RCC 7860 (cell line): Measurements from ENCODE around the gene OLFML3.

Experiments
- DNase-seq: peaks from one replicate; pipeline ENCODE4 v3.0.0-alpha.2; 2015; ENCODE audit warnings: low spot score
- FAIRE-seq: peaks from 2 replicates; lab custom pipeline; 2012; peaks lifted over from hg19 to GRCh38; lab: Jason Lieb, UNC

Gene OLFML3

DNA sequence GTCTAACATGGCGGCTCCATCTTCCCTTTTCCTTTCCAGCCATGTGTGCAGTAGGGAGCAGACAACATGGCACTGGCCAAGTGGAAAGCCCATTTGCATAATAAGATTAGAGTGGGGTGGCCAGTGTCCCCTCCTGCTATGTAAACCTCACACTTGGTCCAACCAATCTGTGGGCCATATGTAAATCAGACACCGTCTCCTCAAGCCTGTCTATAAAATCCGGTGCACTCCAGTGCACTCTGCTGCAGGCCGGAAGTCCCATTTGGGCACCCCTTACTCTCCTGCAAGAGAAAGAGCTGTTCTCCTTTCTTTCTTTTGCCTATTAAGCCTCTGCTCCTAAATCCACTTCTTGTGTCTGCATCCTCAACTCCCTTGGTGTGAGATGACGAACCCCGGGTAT is 44.1 kb downstream of the OLFML3 start:
- no peak for FAIRE-seq
- no peak for DNase-seq

DNA sequence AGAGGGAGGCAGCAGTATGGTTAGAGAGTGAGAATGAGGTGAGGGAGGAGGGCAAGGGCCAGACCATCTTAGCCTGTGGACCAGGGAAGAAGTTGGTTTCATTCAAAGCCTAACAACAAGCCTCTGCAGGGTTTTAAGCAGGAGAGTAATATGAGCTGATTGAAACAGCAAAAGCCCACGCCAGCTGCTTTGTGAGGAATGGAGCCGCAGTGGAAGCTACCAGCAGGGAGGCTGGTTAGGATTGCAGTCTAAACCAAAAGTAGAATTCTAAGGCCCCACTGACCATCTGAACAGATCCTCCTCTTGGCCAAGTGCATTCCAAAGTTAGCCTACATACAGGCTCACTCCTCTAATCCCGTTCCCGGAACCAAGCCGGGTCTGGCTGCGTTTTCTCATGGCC is 44.8 kb downstream of the OLFML3 start:
- FAIRE-seq = no peak
- no peak for DNase-seq

DNA sequence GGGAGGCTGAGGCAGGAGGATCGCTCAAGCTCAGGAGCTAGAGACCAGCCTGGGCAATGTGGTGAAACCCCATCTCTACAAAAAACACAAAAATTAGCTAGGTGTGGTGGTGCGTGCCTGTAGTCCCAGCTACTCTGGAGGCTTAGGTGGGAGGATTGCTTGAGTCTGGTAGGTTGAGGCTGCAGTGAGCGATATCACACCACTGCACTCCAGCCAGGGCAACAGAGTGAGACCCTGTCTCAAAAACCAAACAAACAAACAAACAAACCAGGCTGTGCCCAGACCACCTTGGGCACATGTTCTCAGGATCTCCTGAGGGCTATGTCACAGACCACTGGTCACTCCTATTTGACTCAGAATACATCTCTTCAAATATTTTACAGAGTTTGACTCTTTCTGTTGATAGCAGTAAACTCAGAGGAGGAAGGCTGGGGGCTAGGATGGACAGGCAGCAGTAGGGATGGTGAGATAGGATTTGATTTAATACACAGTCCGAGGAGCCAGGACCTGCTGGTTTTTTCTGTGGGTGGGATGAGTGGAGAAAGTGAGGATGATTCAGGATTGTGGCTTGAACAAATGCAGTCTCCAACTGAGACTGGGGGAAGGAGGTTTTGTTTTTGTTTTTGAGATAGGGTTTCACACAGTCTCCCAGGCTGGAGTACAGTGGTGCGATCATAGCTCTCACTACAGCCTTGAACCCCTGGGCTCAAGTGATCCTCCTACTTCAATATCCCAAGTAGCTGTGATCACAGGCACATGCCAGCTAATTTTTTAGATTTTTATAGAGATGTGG is 46.5 kb downstream of the OLFML3 start:
- FAIRE-seq (no peak), DNase-seq (peak; percentile 32)

DNA sequence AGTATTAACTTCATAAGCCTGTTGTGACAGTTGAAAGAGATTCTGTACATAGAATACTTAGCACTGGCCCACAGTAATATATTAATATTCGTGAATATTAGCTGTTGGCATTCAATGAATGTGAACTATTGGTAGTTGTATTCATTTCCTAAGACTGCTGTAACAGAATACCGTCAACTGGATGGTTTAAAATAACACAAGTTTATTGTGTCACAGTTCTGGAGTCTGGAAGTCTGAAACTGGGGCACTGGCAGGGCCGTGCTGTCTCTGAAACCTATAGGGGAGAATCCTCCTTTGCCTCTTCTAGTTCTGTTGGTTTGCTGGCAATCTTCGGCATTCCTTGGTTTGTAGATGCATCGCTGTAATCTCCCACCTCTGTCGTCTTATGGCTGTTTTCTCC is 47.5 kb downstream of the OLFML3 start:
- FAIRE-seq = no peak

More for the DNA sequence above, 47.5 kb downstream of the OLFML3 start:
- DNase-seq = no peak
